HepG2 (cell line): ENCODE data around the gene BEGAIN. TPM values are rescaled to one million over a fixed set of nuclear protein-coding genes. Genes with fewer than 3 reads are reported as not detected.

Source experiments
- ATAC-seq: fragments of 200-7000 bp; cut with Tn5 transposase; 3 replicates; pipeline ENCODE4 v1.9.1; 2020; ENCODE audit warnings: mild to moderate bottlenecking, moderate library complexity
- BruUV-seq: library from RNA; stranded (reverse); fragments of 400-500 nt; replicated peaks from 2 replicates; lab custom pipeline; 2021; lab: Mats Ljungman, UMichigan
- CTCF ChIA-PET: fragments of 300-600 bp; formaldehyde crosslinking; extraction: SDS; loops from one replicate; lab custom pipeline; 2021; ENCODE audit warnings: low total read pairs, inconsistent platforms, low intra/inter-chr PET ratio; lab: Yijun Ruan, JAX
- POLR2A ChIA-PET: fragments of 350-600 bp; sonication (Branson Sonifier 250); formaldehyde crosslinking; loops from one replicate; lab custom pipeline; 2020; ENCODE audit warnings: antibody characterized with exemption, inconsistent platforms; lab: Yijun Ruan, JAX
- DNase-seq: peaks from one replicate; pipeline ENCODE4 v3.0.0-alpha.2; 2015; ENCODE audit warnings: low spot score
- FAIRE-seq: peaks from 3 replicates; lab custom pipeline; 2011; peaks lifted over from hg19 to GRCh38; lab: Jason Lieb, UNC
- H2AFZ ChIP-seq: one replicate; pipeline ENCODE4 v1.6.1; 2011; ENCODE audit warnings: low read length, inconsistent platforms
- H3K27ac ChIP-seq: fragments of 300-600 bp; 3 replicates; pipeline ENCODE4 v1.8.0; 2011; ENCODE audit warnings: mixed run types, mild to moderate bottlenecking, mixed read lengths, low read length, inconsistent platforms; ENCODE audit not compliant: insufficient read depth; ENCODE audit errors: extremely low read length
- H3K27me3 ChIP-seq, 2 experiments: fragments of 200-600 bp in 1 of 2; 2 replicates in 1 of 2; 3 replicates in 1 of 2; pipeline versions ENCODE4 v1.6.0 to v1.8.0; 2011; ENCODE audit warnings: low read length in 2 of 2, mild to moderate bottlenecking in 2 of 2, moderate library complexity in 2 of 2, inconsistent platforms in 1 of 2; ENCODE audit not compliant: insufficient read depth in 2 of 2, control insufficient read depth in 1 of 2
- H3K36me3 ChIP-seq, 2 experiments: fragments of 200-600 bp in 1 of 2; replicated peaks in 1 of 2; 2 replicates in 1 of 2; 3 replicates in 1 of 2; pipeline versions ENCODE4 v1.5.1 to v1.8.0; 2011; ENCODE audit warnings: low read length in 2 of 2, inconsistent platforms in 1 of 2; ENCODE audit not compliant: insufficient read depth in 2 of 2, control insufficient read depth in 1 of 2
- H3K4me1 ChIP-seq: 2 replicates; pipeline ENCODE4 v1.5.1; 2012; ENCODE audit warnings: low read length, inconsistent platforms; ENCODE audit not compliant: insufficient read depth
- H3K4me2 ChIP-seq: 2 replicates; pipeline ENCODE4 v1.6.0; 2011; ENCODE audit warnings: low read depth, low read length, inconsistent platforms
- H3K4me3 ChIP-seq, 3 experiments: fragments of 200-600 bp in 1 of 3; sonication (generic), shearing (Covaris generic) in 1 of 3; replicated peaks in 1 of 3; 2 replicates each; pipeline ENCODE4 v1.5.1; 2011 to 2016; ENCODE audit warnings: low read length in 3 of 3, inconsistent platforms in 2 of 3, low read depth in 2 of 3, mild to moderate bottlenecking in 2 of 3, control low read depth in 1 of 3, mixed read lengths in 1 of 3; ENCODE audit not compliant: insufficient read depth in 1 of 3
- H3K79me2 ChIP-seq: one replicate; pipeline ENCODE4 v1.6.1; 2011; ENCODE audit warnings: low read length, inconsistent platforms; ENCODE audit not compliant: insufficient read depth
- H3K9ac ChIP-seq: 2 replicates; pipeline ENCODE4 v1.6.0; 2011; ENCODE audit warnings: mild to moderate bottlenecking, low read depth, low read length, inconsistent platforms; ENCODE audit not compliant: insufficient read depth
- H3K9me3 ChIP-seq: 2 replicates; pipeline ENCODE4 v1.5.1; 2012; ENCODE audit warnings: mild to moderate bottlenecking, low read length
- H4K20me1 ChIP-seq: 2 replicates; pipeline ENCODE4 v1.6.0; 2011; ENCODE audit warnings: inconsistent platforms, mild to moderate bottlenecking, low read length, moderate library complexity; ENCODE audit not compliant: insufficient read depth
- ATF2 ChIP-seq: sonication (generic); formaldehyde crosslinking; IDR thresholded peaks from 2 replicates; pipeline ENCODE4 v1.4.0; 2020; ENCODE audit warnings: missing genetic modification reagents
- RORA ChIP-seq: sonication (generic); formaldehyde crosslinking; IDR thresholded peaks from 2 replicates; pipeline ENCODE4 v1.5.0; 2020; ENCODE audit warnings: mild to moderate bottlenecking, missing genetic modification reagents, moderate library complexity
- SSRP1 ChIP-seq: IDR thresholded peaks from 2 replicates; pipeline ENCODE4 v1.6.1; 2016; ENCODE audit warnings: control low read depth
- ZBTB33 ChIP-seq: sonication (generic); formaldehyde crosslinking; IDR thresholded peaks from 2 replicates; pipeline ENCODE4 v1.4.0; 2020; ENCODE audit warnings: missing genetic modification reagents
- ZNF251 ChIP-seq: sonication (generic); formaldehyde crosslinking; IDR thresholded peaks from 2 replicates; pipeline ENCODE4 v1.9.0; 2021; ENCODE audit warnings: mild to moderate bottlenecking, missing genetic modification reagents
- ZNF3 ChIP-seq: IDR thresholded peaks from 2 replicates; pipeline ENCODE4 v1.7.0; 2017; ENCODE audit warnings: inconsistent platforms
- ZNF768 ChIP-seq: sonication (generic); formaldehyde crosslinking; IDR thresholded peaks from 2 replicates; pipeline ENCODE4 v1.4.0; 2020; ENCODE audit warnings: missing genetic modification reagents
- ZNF781 ChIP-seq: sonication (generic); formaldehyde crosslinking; IDR thresholded peaks from 2 replicates; pipeline ENCODE4 v1.5.1; 2020; ENCODE audit warnings: borderline replicate concordance, mild to moderate bottlenecking, missing genetic modification reagents; ENCODE audit errors: not compliant biosample characterization
- WGBS: methylation state at CpG from one replicate; pipeline ENCODE4 v1.1.6; 2017; ENCODE audit warnings: low lambda C conversion rate; 5-methylcytosine and 5-hydroxymethylcytosine counted together
- in situ Hi-C: cut with HindIII; loops from 2 replicates; pipeline ENCODE4 v1.10.0; 2017; ENCODE audit warnings: low pct_unique_long_range_greater_than_20kb; ENCODE audit not compliant: extremely low pct_ligation_motif_present
- intact Hi-C: fragments of 100-400 bp; cut with micrococcal nuclease; formaldehyde crosslinking; loops from one replicate; pipeline ENCODE4 v1.10.0; 2022; ENCODE audit not compliant: unreplicated experiment
- polyA plus RNA-seq, 8 experiments: library from polyadenylated mRNA; depleted of rRNA in 3 of 8; stranded (reverse) in 7 of 8; unstranded in 1 of 8; fragments of >200 nt; fragmentation: Illumina TruSeq in 4 of 8; extraction: Trizol in 4 of 8; gene quantifications; 2 replicates each; pipeline versions ENCODE4 v1.2.1 to v1.2.3, GENCODE V29; 2011 to 2016; ENCODE audit warnings: low read depth in 4 of 8, missing spikeins in 1 of 8, mixed read lengths in 1 of 8; ENCODE audit not compliant: insufficient read depth in 1 of 8
- total RNA-seq, 5 experiments: library from RNA; depleted of rRNA; stranded (reverse); fragments of >200 nt; fragmentation: Illumina TruSeq; extraction: Trizol; gene quantifications; 2 replicates each; pipeline ENCODE4 v1.2.3, GENCODE V29; 2016; ENCODE audit warnings: low read depth in 1 of 5
- TF ChIP-seq, protein P1 (sequence below): sonication (generic); formaldehyde crosslinking; IDR thresholded peaks from 2 replicates; pipeline ENCODE4 v1.8.0; 2022; ENCODE audit warnings: missing genetic modification reagents, low read depth, mild to moderate bottlenecking, borderline replicate concordance
- TF ChIP-seq, protein P2 (sequence below): sonication (generic); formaldehyde crosslinking; IDR thresholded peaks from 2 replicates; pipeline ENCODE4 v1.4.0; 2020; ENCODE audit warnings: missing genetic modification reagents, borderline replicate concordance

The BEGAIN gene
- total and polyA plus RNA-seq, 2 of the 13 experiments (the other 11 are each of a cell fraction or from before 2014, with no cell fraction given): not detected

GRCh38 chr14:100548295-100548655 lies 38.9 kb downstream of the BEGAIN start:
- H3K9me3 ChIP-seq: no peaks in the 10 kb centered on the region
- ChIA-PET POLR2A (no interaction called here), CTCF (no interaction called here)
- FAIRE-seq (no peak), DNase-seq (no peak), ATAC-seq (no peak)
- no peaks in the 10 kb centered on the region for H3K79me2 ChIP-seq
- no CpG with 5 or more reads among the region's 5 CpGs for WGBS
- in situ Hi-C loops (no loop called here), intact Hi-C loops (no loop called here)
- H4K20me1 ChIP-seq: no peaks in the 10 kb centered on the region
- H3K36me3 ChIP-seq: no peaks in the 10 kb centered on the region
- H3K27ac ChIP-seq: no peak overlapping the region
- no TSS peak for BruUV-seq
- H3K4me2 ChIP-seq: no peak overlapping the region
- H2AFZ ChIP-seq: no peak overlapping the region
- H3K4me1 ChIP-seq: peaks cover 7% of the 10 kb centered on the region; the same call in 1 of the 2 replicates
- no peak overlapping the region for H3K9ac ChIP-seq
- H3K4me3 ChIP-seq: no peak overlapping the region
- H3K27me3 ChIP-seq: peaks cover 24 to 87% of the 10 kb centered on the region in 2 experiments
- TF ChIP-seq SSRP1 (CRISPR knock-in tag) (no peak), ATF2 (CRISPR knock-in tag) (no peak), ZNF768 (no peak), RORA (CRISPR knock-in tag) (no peak), ZNF251 (no peak), ZNF781 (no peak), ZBTB33 (CRISPR knock-in tag) (no peak), ZNF3 (CRISPR knock-in tag) (no peak)
- TF ChIP-seq, protein P1, sequence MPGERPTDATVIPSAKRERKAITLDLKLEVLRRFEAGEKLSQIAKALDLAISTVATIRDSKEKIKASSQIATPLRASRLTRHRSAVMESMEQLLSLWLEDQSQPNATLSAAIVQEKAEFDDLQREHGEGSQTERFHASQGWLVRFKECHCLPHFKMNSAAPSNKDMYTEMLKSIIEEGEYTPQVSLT (CRISPR knock-in tag): no peak
- TF ChIP-seq, protein P2, sequence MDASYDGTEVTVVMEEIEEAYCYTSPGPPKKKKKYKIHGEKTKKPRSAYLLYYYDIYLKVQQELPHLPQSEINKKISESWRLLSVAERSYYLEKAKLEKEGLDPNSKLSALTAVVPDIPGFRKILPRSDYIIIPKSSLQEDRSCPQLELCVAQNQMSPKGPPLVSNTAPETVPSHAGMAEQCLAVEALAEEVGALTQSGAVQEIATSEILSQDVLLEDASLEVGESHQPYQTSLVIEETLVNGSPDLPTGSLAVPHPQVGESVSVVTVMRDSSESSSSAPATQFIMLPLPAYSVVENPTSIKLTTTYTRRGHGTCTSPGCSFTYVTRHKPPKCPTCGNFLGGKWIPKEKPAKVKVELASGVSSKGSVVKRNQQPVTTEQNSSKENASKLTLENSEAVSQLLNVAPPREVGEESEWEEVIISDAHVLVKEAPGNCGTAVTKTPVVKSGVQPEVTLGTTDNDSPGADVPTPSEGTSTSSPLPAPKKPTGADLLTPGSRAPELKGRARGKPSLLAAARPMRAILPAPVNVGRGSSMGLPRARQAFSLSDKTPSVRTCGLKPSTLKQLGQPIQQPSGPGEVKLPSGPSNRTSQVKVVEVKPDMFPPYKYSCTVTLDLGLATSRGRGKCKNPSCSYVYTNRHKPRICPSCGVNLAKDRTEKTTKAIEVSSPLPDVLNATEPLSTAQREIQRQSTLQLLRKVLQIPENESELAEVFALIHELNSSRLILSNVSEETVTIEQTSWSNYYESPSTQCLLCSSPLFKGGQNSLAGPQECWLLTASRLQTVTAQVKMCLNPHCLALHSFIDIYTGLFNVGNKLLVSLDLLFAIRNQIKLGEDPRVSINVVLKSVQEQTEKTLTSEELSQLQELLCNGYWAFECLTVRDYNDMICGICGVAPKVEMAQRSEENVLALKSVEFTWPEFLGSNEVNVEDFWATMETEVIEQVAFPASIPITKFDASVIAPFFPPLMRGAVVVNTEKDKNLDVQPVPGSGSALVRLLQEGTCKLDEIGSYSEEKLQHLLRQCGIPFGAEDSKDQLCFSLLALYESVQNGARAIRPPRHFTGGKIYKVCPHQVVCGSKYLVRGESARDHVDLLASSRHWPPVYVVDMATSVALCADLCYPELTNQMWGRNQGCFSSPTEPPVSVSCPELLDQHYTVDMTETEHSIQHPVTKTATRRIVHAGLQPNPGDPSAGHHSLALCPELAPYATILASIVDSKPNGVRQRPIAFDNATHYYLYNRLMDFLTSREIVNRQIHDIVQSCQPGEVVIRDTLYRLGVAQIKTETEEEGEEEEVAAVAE: no peak
